DOHH2 (cell line): Measurements from ENCODE around the gene EXOC3.
"Not testable (repeated sequence)": the region's sequence is repeated elsewhere in the genome, so short reads cannot be mapped to it uniquely, and the experiment has no call there.

ENCODE experiments used
- H3F3A ChIP-seq: fragments of 200-600 bp; sonication (generic), shearing (Covaris generic); 2 replicates; pipeline ENCODE4 v1.6.0; 2016; ENCODE audit warnings: antibody characterized with exemption, mild to moderate bottlenecking; ENCODE audit not compliant: control insufficient read depth, insufficient read depth
- H3K27ac ChIP-seq: fragments of 200-600 bp; sonication (generic); 2 replicates; pipeline ENCODE4 v1.5.1; 2014; ENCODE audit warnings: low read depth, mild to moderate bottlenecking, low read length, moderate library complexity
- H3K27me3 ChIP-seq: fragments of 200-600 bp; sonication (generic); 2 replicates; pipeline ENCODE4 v1.6.1; 2014; ENCODE audit warnings: mild to moderate bottlenecking, low read length, mixed read lengths; ENCODE audit not compliant: control insufficient read depth
- H3K36me3 ChIP-seq: fragments of 200-600 bp; sonication (generic); 2 replicates; pipeline ENCODE4 v1.6.1; 2014; ENCODE audit warnings: mild to moderate bottlenecking, low read length, moderate library complexity, mixed read lengths; ENCODE audit not compliant: control insufficient read depth
- H3K4me1 ChIP-seq: fragments of 200-600 bp; sonication (generic); 2 replicates; pipeline ENCODE4 v1.6.1; 2014; ENCODE audit warnings: mild to moderate bottlenecking, low read length, mixed read lengths; ENCODE audit not compliant: control insufficient read depth
- H3K4me2 ChIP-seq: fragments of 200-600 bp; sonication (generic); 2 replicates; pipeline ENCODE4 v1.6.0; 2014; ENCODE audit warnings: mild to moderate bottlenecking, low read length, moderate library complexity
- H3K4me3 ChIP-seq: fragments of 200-600 bp; sonication (generic); 2 replicates; pipeline ENCODE4 v1.5.1; 2014; ENCODE audit warnings: mild to moderate bottlenecking, low read length, mixed read lengths
- H3K79me2 ChIP-seq: fragments of 200-600 bp; sonication (generic); 2 replicates; pipeline ENCODE4 v1.6.1; 2014; ENCODE audit warnings: mild to moderate bottlenecking, low read length, mixed read lengths; ENCODE audit not compliant: control insufficient read depth
- H3K9me2 ChIP-seq: fragments of 200-600 bp; sonication (generic); replicated peaks from 2 replicates; pipeline ENCODE4 v1.6.1; 2014; ENCODE audit warnings: mild to moderate bottlenecking, low read length, mixed read lengths; ENCODE audit not compliant: control insufficient read depth
- H3K9me3 ChIP-seq: fragments of 200-600 bp; sonication (generic); 2 replicates; pipeline ENCODE4 v1.6.1; 2014; ENCODE audit warnings: antibody characterized with exemption, low read length, mixed read lengths; ENCODE audit not compliant: control insufficient read depth, insufficient read depth
- H4K20me1 ChIP-seq: fragments of 200-600 bp; sonication (generic); 2 replicates; pipeline ENCODE4 v1.6.0; 2014; ENCODE audit warnings: low read depth, mild to moderate bottlenecking, antibody characterized with exemption, low read length, moderate library complexity; ENCODE audit not compliant: control insufficient read depth, insufficient read depth
- EZH2phosphoT487 ChIP-seq: fragments of 200-600 bp; sonication (generic); IDR thresholded peaks from 2 replicates; pipeline ENCODE4 v1.6.1; 2017; ENCODE audit warnings: borderline replicate concordance, mild to moderate bottlenecking, antibody characterized with exemption, low read length, moderate library complexity, mixed read lengths
- TF ChIP-seq, protein P1 (sequence below): fragments of 200-600 bp; sonication (generic); IDR thresholded peaks from one replicate; pipeline ENCODE4 v1.5.1; 2014; ENCODE audit warnings: antibody characterized with exemption, mild to moderate bottlenecking, low read depth, low read length; ENCODE audit not compliant: poor library complexity, severe bottlenecking

Gene EXOC3

DNA sequence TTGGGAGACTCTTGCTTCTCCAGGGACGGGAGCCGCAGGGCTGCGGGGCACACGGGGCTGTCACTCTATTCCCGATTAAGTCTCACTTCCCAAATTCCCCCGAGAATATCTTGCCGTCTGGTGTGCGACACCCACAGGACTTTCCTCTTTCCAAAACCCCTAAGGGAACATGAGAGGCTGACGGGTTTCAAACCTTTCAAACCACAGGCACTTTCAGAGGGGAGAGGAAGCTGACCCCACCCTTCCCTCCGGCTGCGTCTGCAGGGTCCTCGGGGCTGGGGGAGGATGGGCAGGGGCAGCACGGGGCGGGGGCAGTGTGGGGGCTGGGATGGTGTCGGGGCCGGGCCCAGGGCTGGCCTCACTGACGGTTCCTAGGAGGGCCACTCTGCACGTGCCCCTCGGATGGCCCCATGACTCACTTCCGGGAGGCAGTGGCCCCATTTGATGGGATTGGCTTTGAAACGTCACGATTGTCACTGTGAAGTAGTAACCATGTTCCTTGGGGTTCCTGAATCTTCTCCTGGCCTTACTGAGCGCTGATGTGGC, 43.0 kb downstream of the EXOC3 start:
- no peaks in the 10 kb centered on the region for H4K20me1 ChIP-seq
- no peaks in the 10 kb centered on the region for H3F3A ChIP-seq
- no peaks in the 10 kb centered on the region for H3K36me3 ChIP-seq
- no peaks in the 10 kb centered on the region for H3K27me3 ChIP-seq
- no peaks in the 10 kb centered on the region for H3K4me1 ChIP-seq
- no peak for TF ChIP-seq EZH2phosphoT487
- TF ChIP-seq, protein P1, sequence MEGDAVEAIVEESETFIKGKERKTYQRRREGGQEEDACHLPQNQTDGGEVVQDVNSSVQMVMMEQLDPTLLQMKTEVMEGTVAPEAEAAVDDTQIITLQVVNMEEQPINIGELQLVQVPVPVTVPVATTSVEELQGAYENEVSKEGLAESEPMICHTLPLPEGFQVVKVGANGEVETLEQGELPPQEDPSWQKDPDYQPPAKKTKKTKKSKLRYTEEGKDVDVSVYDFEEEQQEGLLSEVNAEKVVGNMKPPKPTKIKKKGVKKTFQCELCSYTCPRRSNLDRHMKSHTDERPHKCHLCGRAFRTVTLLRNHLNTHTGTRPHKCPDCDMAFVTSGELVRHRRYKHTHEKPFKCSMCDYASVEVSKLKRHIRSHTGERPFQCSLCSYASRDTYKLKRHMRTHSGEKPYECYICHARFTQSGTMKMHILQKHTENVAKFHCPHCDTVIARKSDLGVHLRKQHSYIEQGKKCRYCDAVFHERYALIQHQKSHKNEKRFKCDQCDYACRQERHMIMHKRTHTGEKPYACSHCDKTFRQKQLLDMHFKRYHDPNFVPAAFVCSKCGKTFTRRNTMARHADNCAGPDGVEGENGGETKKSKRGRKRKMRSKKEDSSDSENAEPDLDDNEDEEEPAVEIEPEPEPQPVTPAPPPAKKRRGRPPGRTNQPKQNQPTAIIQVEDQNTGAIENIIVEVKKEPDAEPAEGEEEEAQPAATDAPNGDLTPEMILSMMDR, result no peak
- H3K9me2 ChIP-seq, result no peaks in the 10 kb centered on the region
- no peak overlapping the region for H3K27ac ChIP-seq
- no peaks in the 10 kb centered on the region for H3K79me2 ChIP-seq
- H3K4me2 ChIP-seq, result no peak overlapping the region
- no peaks in the 10 kb centered on the region for H3K9me3 ChIP-seq
- H3K4me3 ChIP-seq, result no peak overlapping the region

DNA sequence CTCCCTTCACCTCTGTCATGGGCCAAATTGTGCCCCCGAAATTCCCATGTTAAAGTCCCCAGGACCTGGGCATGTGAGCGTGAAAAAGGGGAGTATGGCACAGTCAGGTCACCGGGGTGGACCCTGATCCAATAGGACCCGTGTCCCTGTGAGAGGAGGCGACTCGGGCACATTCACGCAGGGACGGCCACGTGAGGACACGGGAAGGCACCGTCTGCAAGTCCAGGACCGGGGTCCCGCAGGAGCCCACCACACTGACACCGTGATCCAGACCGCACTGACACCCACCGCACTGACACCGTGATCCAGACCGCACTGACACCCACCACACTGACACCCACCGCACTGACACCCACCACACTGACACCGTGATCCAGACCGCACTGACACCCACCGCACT, 43.6 kb downstream of the EXOC3 start:
- not testable (repeated sequence) for H3K36me3 ChIP-seq, H3F3A ChIP-seq, H3K4me1 ChIP-seq, H3K27ac ChIP-seq, H3K9me2 ChIP-seq, H3K9me3 ChIP-seq, H3K27me3 ChIP-seq, H3K79me2 ChIP-seq, H3K4me3 ChIP-seq, H3K4me2 ChIP-seq, H4K20me1 ChIP-seq

DNA sequence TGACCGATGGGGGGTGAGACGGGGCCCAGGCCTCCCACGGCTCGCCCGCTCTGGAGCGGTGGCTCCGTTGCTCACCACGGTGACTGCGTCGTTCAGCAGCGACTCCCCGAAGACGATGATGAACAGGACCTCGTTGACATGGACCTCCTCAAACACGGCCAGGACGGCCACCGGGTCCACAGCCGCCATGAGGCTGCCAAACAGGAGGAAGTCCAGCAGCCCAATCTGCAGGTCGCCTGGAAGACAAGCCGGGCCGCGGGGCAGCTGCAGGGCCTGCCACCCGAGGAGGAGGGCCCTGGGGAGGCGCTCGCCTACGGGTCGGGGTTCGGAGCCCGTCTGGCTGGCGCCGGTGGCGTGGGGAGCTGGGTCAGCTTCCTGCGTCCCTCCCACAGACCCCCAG, 45.3 kb downstream of the EXOC3 start:
- Histone ChIP-seq H3K27me3 (no peaks in the 10 kb centered on the region), H3K4me3 (no peak overlapping the region), H3K36me3 (no peaks in the 10 kb centered on the region), H3K27ac (no peak overlapping the region), H3K4me2 (no peak overlapping the region), H3K9me2 (no peaks in the 10 kb centered on the region), H3K4me1 (no peaks in the 10 kb centered on the region), H4K20me1 (no peaks in the 10 kb centered on the region), H3F3A (no peaks in the 10 kb centered on the region), H3K79me2 (no peaks in the 10 kb centered on the region), H3K9me3 (no peaks in the 10 kb centered on the region)
- TF ChIP-seq, protein P1, result no peak
- TF ChIP-seq EZH2phosphoT487, result no peak

DNA sequence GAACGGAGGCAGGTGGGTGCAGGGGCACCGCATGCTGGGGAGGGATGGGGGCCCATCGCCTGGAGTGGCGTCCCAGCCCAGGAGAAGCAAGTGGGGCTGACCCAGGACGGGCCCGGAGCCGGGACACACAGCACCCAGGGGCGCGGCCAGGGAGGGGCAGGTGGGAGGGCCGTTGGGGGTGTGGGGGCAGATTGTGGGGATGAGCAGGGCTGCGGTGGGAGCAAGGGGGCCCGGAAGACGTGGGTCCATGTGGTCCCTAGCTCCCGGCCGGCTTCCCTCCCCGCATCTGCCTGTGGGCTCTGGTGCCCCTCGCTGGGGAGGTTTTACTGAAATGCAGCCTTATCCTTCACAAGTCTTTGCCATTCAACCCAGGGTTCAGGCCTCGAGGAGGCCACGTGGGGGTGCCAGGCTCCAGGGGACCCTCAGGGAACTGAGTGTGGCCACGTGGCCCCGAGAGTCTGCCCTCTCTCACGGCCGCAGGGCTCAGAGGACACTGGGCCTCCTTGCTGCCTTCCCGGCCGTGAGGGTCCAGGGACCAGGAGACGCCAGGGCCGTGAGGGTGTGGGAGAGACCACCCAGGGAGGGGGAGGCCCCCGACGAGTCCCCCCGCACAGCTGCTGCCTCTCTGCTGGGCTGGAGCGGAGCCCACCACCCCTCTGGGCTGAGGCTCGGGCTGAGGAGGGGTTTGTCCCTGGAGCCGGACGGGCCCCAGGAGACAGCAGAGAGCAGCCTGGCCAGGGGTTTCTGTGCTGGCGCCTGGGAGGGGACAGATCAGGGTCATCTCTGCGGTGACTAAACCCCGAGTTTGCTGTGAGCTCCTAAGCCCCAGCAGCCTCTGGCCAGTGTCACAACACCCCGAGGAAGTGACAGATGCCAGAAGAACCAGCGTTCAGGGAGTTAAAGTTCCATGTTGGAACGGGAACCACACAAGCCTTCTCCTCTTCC, 46.0 kb downstream of the EXOC3 start:
- Histone ChIP-seq H3F3A (no peaks in the 10 kb centered on the region), H3K4me2 (no peak overlapping the region), H3K9me3 (no peaks in the 10 kb centered on the region), H3K4me1 (peaks cover 5% of the 10 kb centered on the region), H3K4me3 (no peak overlapping the region), H3K79me2 (no peaks in the 10 kb centered on the region), H3K27me3 (no peaks in the 10 kb centered on the region), H3K36me3 (no peaks in the 10 kb centered on the region), H3K9me2 (no peaks in the 10 kb centered on the region), H3K27ac (no peak overlapping the region), H4K20me1 (no peaks in the 10 kb centered on the region)
- TF ChIP-seq EZH2phosphoT487, result no peak
- TF ChIP-seq, protein P1, result no peak
